ENCODE measurements around the gene DDX1.

The DDX1 gene

GRCh38 chr2:15583826-15584225 lies 7.8 kb upstream of the DDX1 start:
- H3K9ac ChIP-seq (ENCODE audit: low read length), result no peak overlapping the region
- no peak overlapping the region for H3K4me3 ChIP-seq (ENCODE audit: low read length)
- no peaks in the 10 kb centered on the region for H3K9me3 ChIP-seq (ENCODE audit: control insufficient read depth, low read length)
- H3K36me3 ChIP-seq (ENCODE audit: control insufficient read depth, insufficient read depth, low read length, severe bottlenecking), result no peaks in the 10 kb centered on the region
- DNase-seq (ENCODE audit: low read depth), result no peak
- H3K4me1 ChIP-seq (ENCODE audit: control insufficient read depth, insufficient read depth, low read length), result peaks cover 22% of the 10 kb centered on the region
- no peaks in the 10 kb centered on the region for H3K27me3 ChIP-seq (replicated peaks; ENCODE audit: control insufficient read depth, insufficient read depth, low read length)

DNA sequence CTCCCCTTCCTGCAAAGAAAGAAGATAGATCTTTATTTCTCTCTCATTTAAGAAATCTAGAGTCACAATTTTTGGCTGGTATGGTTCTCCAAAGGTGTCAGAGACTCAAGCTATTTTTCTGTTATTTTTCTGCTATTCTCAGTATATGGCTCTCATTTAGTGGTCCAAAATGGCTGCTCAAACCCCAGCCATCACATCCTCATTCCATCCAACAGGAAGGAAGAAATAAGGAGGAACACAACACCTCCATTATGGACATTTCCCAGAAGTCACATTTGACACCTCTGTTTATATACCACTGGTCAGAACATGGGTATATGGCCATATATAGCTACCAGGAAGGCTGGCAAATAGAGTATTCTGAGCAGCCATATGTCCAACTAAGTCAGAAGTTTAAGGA lies 7.4 kb upstream of the DDX1 start:
- Histone ChIP-seq H3K27me3 (replicated peaks; ENCODE audit: control insufficient read depth, insufficient read depth, low read length) (no peaks in the 10 kb centered on the region), H3K36me3 (ENCODE audit: control insufficient read depth, insufficient read depth, low read length, severe bottlenecking) (no peaks in the 10 kb centered on the region), H3K4me3 (ENCODE audit: low read length) (no peak overlapping the region), H3K9me3 (ENCODE audit: control insufficient read depth, low read length) (no peaks in the 10 kb centered on the region), H3K4me1 (ENCODE audit: control insufficient read depth, insufficient read depth, low read length) (peaks cover 22% of the 10 kb centered on the region), H3K9ac (ENCODE audit: low read length) (no peak overlapping the region)
- DNase-seq (ENCODE audit: low read depth), result no peak

DNA sequence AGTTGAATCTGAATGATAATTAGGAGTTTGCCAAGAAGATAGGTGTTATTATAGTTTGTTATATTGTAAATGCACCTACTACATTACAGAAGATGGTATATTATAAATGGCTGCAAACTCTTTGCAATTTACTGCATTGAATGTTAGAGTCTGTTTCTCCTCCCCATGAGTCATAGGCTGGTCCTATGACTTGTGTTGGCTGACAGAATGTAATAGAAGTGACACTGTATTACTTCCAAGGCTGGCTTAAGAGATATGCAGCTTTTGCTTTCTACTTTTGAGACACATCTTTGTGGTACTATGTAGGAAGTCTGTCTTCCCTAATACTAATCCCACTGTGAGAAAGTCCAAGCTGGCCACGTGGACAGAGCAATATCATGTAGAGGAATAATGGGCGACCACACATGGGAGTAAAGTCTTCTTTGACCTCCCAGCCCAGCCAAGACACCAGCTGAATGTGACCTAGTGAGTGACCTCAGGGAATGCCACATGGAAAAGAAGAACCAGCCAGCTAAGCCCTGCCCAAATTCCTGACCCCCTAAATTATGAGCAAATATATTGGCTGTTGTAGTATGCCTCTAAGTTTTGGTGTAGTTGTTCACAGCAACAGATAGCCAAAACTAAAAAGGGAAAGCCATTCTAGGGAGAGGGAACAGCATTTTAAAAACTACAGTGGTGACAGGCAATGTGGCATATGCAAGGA lies 6.8 kb upstream of the DDX1 start:
- H3K4me3 ChIP-seq (ENCODE audit: low read length), result no peak overlapping the region
- no peaks in the 10 kb centered on the region for H3K27me3 ChIP-seq (replicated peaks; ENCODE audit: control insufficient read depth, insufficient read depth, low read length)
- H3K36me3 ChIP-seq (ENCODE audit: control insufficient read depth, insufficient read depth, low read length, severe bottlenecking), result no peaks in the 10 kb centered on the region
- no peaks in the 10 kb centered on the region for H3K9me3 ChIP-seq (ENCODE audit: control insufficient read depth, low read length)
- H3K9ac ChIP-seq (ENCODE audit: low read length), result no peak overlapping the region
- H3K4me1 ChIP-seq (ENCODE audit: control insufficient read depth, insufficient read depth, low read length), result peaks cover 22% of the 10 kb centered on the region
- DNase-seq (ENCODE audit: low read depth), result peak; percentile 7

DNA sequence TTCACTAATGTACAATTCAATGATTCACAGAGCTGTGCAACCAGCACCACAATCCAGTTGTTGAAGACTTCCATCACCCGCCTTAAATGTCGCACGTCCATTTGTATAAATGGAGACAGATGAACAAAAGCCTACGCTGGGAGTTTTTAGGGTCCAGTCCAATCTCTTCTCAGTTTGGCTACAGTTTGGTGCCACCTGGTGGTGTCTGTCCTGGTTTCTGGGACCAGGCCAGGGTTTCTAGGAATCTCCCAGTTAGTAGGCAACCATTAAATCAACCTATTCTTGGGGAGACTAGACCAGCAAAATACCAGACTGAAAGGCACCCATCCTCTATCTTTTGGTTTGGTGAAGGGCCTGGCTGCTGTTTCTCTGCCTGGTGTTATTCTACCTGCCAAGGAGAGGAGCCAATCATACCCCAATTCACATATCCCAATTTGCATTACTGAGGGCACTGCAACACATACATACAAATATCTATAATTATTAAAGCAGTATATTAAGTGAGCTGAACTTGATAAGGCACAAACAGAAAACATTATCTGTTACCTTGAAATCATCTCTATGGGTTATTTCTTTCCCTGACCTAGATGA lies 3.2 kb upstream of the DDX1 start:
- DNase-seq (ENCODE audit: low read depth), result peak; percentile 75
- no peak overlapping the region for H3K9ac ChIP-seq (ENCODE audit: low read length)

GRCh38 chr2:15591373-15591691 lies 336 bp upstream of the DDX1 start:
- Histone ChIP-seq H3K9ac (ENCODE audit: low read length) (peak overlapping the region; percentile 97), H3K4me3 (ENCODE audit: low read length) (peak overlapping the region; percentile 90), H3K9me3 (ENCODE audit: control insufficient read depth, low read length) (no peaks in the 10 kb centered on the region), H3K27me3 (replicated peaks; ENCODE audit: control insufficient read depth, insufficient read depth, low read length) (no peaks in the 10 kb centered on the region), H3K4me1 (ENCODE audit: control insufficient read depth, insufficient read depth, low read length) (peaks cover 27% of the 10 kb centered on the region), H3K36me3 (ENCODE audit: control insufficient read depth, insufficient read depth, low read length, severe bottlenecking) (peaks cover 17% of the 10 kb centered on the region)
- DNase-seq (ENCODE audit: low read depth), result no peak

More for the DNA sequence above, 3.2 kb upstream of the DDX1 start:
- no peaks in the 10 kb centered on the region for H3K27me3 ChIP-seq (replicated peaks; ENCODE audit: control insufficient read depth, insufficient read depth, low read length)
- no peak overlapping the region for H3K4me3 ChIP-seq (ENCODE audit: low read length)
- H3K4me1 ChIP-seq (ENCODE audit: control insufficient read depth, insufficient read depth, low read length), result peaks cover 36% of the 10 kb centered on the region
- no peaks in the 10 kb centered on the region for H3K9me3 ChIP-seq (ENCODE audit: control insufficient read depth, low read length)
- no peaks in the 10 kb centered on the region for H3K36me3 ChIP-seq (ENCODE audit: control insufficient read depth, insufficient read depth, low read length, severe bottlenecking)

GRCh38 chr2:15593327-15593705 lies 1.6 kb downstream of the DDX1 start:
- Histone ChIP-seq H3K27me3 (replicated peaks; ENCODE audit: control insufficient read depth, insufficient read depth, low read length) (no peaks in the 10 kb centered on the region), H3K9ac (ENCODE audit: low read length) (peak overlapping the region; percentile 97), H3K9me3 (ENCODE audit: control insufficient read depth, low read length) (no peaks in the 10 kb centered on the region), H3K4me3 (ENCODE audit: low read length) (peak overlapping the region; percentile 90), H3K4me1 (ENCODE audit: control insufficient read depth, insufficient read depth, low read length) (peaks cover 24% of the 10 kb centered on the region), H3K36me3 (ENCODE audit: control insufficient read depth, insufficient read depth, low read length, severe bottlenecking) (peaks cover 36% of the 10 kb centered on the region)
- DNase-seq (ENCODE audit: low read depth), result no peak

GRCh38 chr2:15594291-15595256 lies 2.9 kb downstream of the DDX1 start:
- peaks cover 24% of the 10 kb centered on the region for H3K4me1 ChIP-seq (ENCODE audit: control insufficient read depth, insufficient read depth, low read length)
- no peaks in the 10 kb centered on the region for H3K9me3 ChIP-seq (ENCODE audit: control insufficient read depth, low read length)
- DNase-seq (ENCODE audit: low read depth), result no peak
- peaks cover 47% of the 10 kb centered on the region for H3K36me3 ChIP-seq (ENCODE audit: control insufficient read depth, insufficient read depth, low read length, severe bottlenecking)
- H3K9ac ChIP-seq (ENCODE audit: low read length), result no peak overlapping the region
- no peak overlapping the region for H3K4me3 ChIP-seq (ENCODE audit: low read length)
- no peaks in the 10 kb centered on the region for H3K27me3 ChIP-seq (replicated peaks; ENCODE audit: control insufficient read depth, insufficient read depth, low read length)

- H3K27me3 ChIP-seq (replicated peaks; ENCODE audit: control insufficient read depth, insufficient read depth, low read length), result no peaks in the 10 kb centered on the region
- H3K4me3 ChIP-seq (ENCODE audit: low read length), result no peak overlapping the region
- DNase-seq (ENCODE audit: low read depth), result no peak
- peaks cover 55% of the 10 kb centered on the region for H3K36me3 ChIP-seq (ENCODE audit: control insufficient read depth, insufficient read depth, low read length, severe bottlenecking)
- H3K9ac ChIP-seq (ENCODE audit: low read length), result no peak overlapping the region
- H3K4me1 ChIP-seq (ENCODE audit: control insufficient read depth, insufficient read depth, low read length), result peaks cover 24% of the 10 kb centered on the region
- H3K9me3 ChIP-seq (ENCODE audit: control insufficient read depth, low read length), result no peaks in the 10 kb centered on the region
Measured at GRCh38 chr2:15595342-15595905, 3.8 kb downstream of the DDX1 start.

- Histone ChIP-seq H3K27me3 (replicated peaks; ENCODE audit: control insufficient read depth, insufficient read depth, low read length) (no peaks in the 10 kb centered on the region), H3K9ac (ENCODE audit: low read length) (no peak overlapping the region), H3K4me3 (ENCODE audit: low read length) (no peak overlapping the region), H3K36me3 (ENCODE audit: control insufficient read depth, insufficient read depth, low read length, severe bottlenecking) (peaks cover 60% of the 10 kb centered on the region), H3K9me3 (ENCODE audit: control insufficient read depth, low read length) (no peaks in the 10 kb centered on the region), H3K4me1 (ENCODE audit: control insufficient read depth, insufficient read depth, low read length) (peaks cover 23% of the 10 kb centered on the region)
- no peak for DNase-seq (ENCODE audit: low read depth)
Measured at GRCh38 chr2:15595936-15596335, 4.3 kb downstream of the DDX1 start.

GRCh38 chr2:15596350-15596749 lies 4.7 kb downstream of the DDX1 start:
- DNase-seq (ENCODE audit: low read depth), result no peak
- Histone ChIP-seq H3K9ac (ENCODE audit: low read length) (no peak overlapping the region), H3K4me3 (ENCODE audit: low read length) (no peak overlapping the region), H3K9me3 (ENCODE audit: control insufficient read depth, low read length) (no peaks in the 10 kb centered on the region), H3K36me3 (ENCODE audit: control insufficient read depth, insufficient read depth, low read length, severe bottlenecking) (peaks cover 64% of the 10 kb centered on the region), H3K4me1 (ENCODE audit: control insufficient read depth, insufficient read depth, low read length) (peaks cover 18% of the 10 kb centered on the region), H3K27me3 (replicated peaks; ENCODE audit: control insufficient read depth, insufficient read depth, low read length) (no peaks in the 10 kb centered on the region)

GRCh38 chr2:15596968-15597367 lies 5.3 kb downstream of the DDX1 start:
- H3K9ac ChIP-seq (ENCODE audit: low read length), result no peak overlapping the region
- H3K36me3 ChIP-seq (ENCODE audit: control insufficient read depth, insufficient read depth, low read length, severe bottlenecking), result peaks cover 71% of the 10 kb centered on the region
- H3K27me3 ChIP-seq (replicated peaks; ENCODE audit: control insufficient read depth, insufficient read depth, low read length), result no peaks in the 10 kb centered on the region
- H3K4me1 ChIP-seq (ENCODE audit: control insufficient read depth, insufficient read depth, low read length), result peaks cover 17% of the 10 kb centered on the region
- no peak overlapping the region for H3K4me3 ChIP-seq (ENCODE audit: low read length)
- DNase-seq (ENCODE audit: low read depth), result no peak
- no peaks in the 10 kb centered on the region for H3K9me3 ChIP-seq (ENCODE audit: control insufficient read depth, low read length)

Data from adipocyte (in vitro differentiated cells).